Measurements from ENCODE around the gene RMC1. TPM values are rescaled to one million over a fixed set of nuclear protein-coding genes. Genes with fewer than 3 reads are reported as not detected.
"Not testable (repeated sequence)": the region's sequence is repeated elsewhere in the genome, so short reads cannot be mapped to it uniquely, and the experiment has no call there.

RMC1 gene
- total RNA-seq, 1 donor from 2014 or later = 28.9 TPM

- Mint-ChIP-seq H3K36me3 (ENCODE audit: low read depth) (peaks cover 33% of the 10 kb centered on the region), H3K9me3 (no peaks in the 10 kb centered on the region), H3K4me1 (no peaks in the 10 kb centered on the region), H3K27me3 (ENCODE audit: low read depth) (no peaks in the 10 kb centered on the region), H3K4me3 (no peak overlapping the region), H3K27ac (ENCODE audit: unreplicated experiment) (no peak overlapping the region)
- TF ChIP-seq CTCF (conservative IDR thresholded peaks at IDR 0.05) = no peak
- DNase-seq (ENCODE audit: low read depth, low spot score) = no peak
Measured at GRCh38 chr18:23552505-23552904, 49.2 kb downstream of the RMC1 start.

DNA sequence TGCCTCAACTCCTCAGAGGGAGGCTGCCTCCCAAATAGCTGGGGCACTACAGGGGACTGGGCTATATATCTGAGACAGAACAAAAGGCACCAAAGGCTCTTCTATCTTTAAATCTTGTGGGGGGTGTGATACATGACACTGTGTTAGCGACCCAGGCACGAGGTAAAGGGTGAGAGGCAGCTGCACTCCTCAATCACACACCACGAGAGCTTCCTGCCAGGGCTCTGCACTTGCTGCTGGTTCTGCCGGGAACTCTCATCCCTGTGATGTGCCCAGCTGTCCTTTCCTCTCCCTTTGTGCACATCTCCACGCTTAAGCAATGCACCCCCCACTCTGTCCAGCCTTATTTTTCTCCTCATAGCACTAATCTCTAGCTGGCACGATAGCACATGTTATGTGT is 50.6 kb downstream of the RMC1 start:
- Mint-ChIP-seq H3K27ac (ENCODE audit: unreplicated experiment) (no peak overlapping the region), H3K9me3 (no peaks in the 10 kb centered on the region)
- no peak for TF ChIP-seq CTCF (conservative IDR thresholded peaks at IDR 0.05)

GRCh38 chr18:23556145-23556780 is 53.0 kb downstream of the RMC1 start:
- no peaks in the 10 kb centered on the region for H3K27me3 Mint-ChIP-seq (ENCODE audit: low read depth)
- H3K27ac Mint-ChIP-seq (ENCODE audit: unreplicated experiment) = no peak overlapping the region
- peaks cover 33% of the 10 kb centered on the region for H3K36me3 Mint-ChIP-seq (ENCODE audit: low read depth)

More for the DNA sequence above, 50.6 kb downstream of the RMC1 start:
- no peak overlapping the region for H3K4me3 Mint-ChIP-seq
- no peak for DNase-seq (ENCODE audit: low read depth, low spot score)
- no peaks in the 10 kb centered on the region for H3K27me3 Mint-ChIP-seq (ENCODE audit: low read depth)
- peaks cover 36% of the 10 kb centered on the region for H3K36me3 Mint-ChIP-seq (ENCODE audit: low read depth)
- no peaks in the 10 kb centered on the region for H3K4me1 Mint-ChIP-seq

DNA sequence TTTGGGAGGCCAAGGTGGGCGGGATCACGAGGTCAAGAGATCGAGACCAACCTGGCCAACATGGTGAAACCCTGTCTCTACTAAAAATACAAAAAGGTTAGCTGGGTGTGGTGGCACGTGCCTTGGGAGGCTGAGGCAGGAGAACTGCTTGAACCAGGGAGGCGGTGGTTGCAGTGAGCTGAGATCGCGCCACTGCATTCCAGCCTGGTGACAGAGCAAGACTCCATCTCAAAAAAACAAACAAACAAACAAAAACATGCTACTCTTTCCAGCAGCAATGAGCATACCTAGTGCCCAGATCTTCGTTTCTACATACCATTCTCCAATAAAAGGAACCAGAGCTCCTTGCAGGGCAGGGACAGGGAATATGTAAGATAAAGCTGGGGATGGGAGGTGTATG is 54.2 kb downstream of the RMC1 start:
- H3K36me3 Mint-ChIP-seq (ENCODE audit: low read depth) = peaks cover 26% of the 10 kb centered on the region
- H3K4me1 Mint-ChIP-seq; H3K27me3 Mint-ChIP-seq (ENCODE audit: low read depth); H3K9me3 Mint-ChIP-seq; H3K4me3 Mint-ChIP-seq; H3K27ac Mint-ChIP-seq (ENCODE audit: unreplicated experiment); DNase-seq (ENCODE audit: low read depth, low spot score): not testable (repeated sequence)

More at GRCh38 chr18:23556145-23556780, 53.0 kb downstream of the RMC1 start:
- H3K4me1 Mint-ChIP-seq = no peaks in the 10 kb centered on the region
- no peak overlapping the region for H3K4me3 Mint-ChIP-seq
- H3K9me3 Mint-ChIP-seq = no peaks in the 10 kb centered on the region
- no peak for TF ChIP-seq CTCF (conservative IDR thresholded peaks at IDR 0.05)
- no peak for DNase-seq (ENCODE audit: low read depth, low spot score)

DNA sequence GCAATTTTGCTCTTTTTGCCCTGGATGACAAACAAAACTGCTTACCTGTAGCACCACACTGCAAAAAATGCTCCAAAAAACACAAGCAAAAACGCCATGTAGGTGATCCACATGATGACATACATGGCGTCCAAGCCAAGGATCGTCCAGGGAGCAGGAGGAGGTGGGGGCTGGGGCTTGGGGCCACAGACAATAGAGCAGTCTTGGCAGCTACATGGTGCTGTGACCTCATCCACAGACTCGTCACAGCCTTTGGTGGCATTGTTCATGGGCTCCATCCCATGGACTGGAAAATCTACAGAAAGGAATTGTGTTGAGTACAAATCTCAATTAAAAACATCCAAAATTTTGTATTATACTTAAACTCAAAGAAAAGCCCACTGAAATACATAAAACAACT is 56.9 kb downstream of the RMC1 start:
- Mint-ChIP-seq H3K9me3 (no peaks in the 10 kb centered on the region), H3K4me1 (no peaks in the 10 kb centered on the region), H3K4me3 (no peak overlapping the region), H3K36me3 (ENCODE audit: low read depth) (peaks cover 26% of the 10 kb centered on the region), H3K27ac (ENCODE audit: unreplicated experiment) (no peak overlapping the region), H3K27me3 (ENCODE audit: low read depth) (no peaks in the 10 kb centered on the region)
- no peak for DNase-seq (ENCODE audit: low read depth, low spot score)
- no peak for TF ChIP-seq CTCF (conservative IDR thresholded peaks at IDR 0.05)

DNA sequence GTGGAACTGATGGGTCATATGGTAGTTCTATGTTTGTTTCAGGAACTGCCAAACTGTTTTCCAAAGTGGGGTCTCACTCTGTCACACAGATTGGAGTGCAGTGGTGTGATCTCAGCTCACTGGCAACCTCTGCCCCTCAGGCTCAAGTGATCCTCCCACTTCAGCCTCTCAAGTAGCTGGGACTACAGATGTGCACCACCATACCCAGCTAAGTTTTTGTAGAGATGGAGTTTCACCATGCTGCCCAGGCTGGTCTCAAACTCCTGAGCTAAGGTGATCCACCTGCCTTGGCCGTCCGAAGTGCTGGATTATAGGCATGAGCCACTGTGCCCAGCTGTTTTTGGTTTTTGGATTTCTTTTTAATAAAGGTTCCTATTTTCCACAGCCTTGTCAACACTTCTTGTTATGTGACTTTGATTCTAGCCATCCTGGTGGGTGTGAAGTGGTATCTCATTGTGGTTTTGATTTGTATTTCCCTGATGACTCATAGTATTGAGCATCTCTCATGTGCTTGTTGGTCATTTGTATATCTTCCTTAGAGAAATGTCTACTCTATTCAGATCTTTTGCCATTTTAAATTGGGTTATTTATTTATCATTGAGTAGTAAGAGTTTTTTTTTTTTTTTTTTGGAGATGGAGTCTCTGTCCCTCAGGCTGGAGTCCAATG is 60.2 kb downstream of the RMC1 start:
- Mint-ChIP-seq H3K27ac (ENCODE audit: unreplicated experiment) (no peak overlapping the region), H3K27me3 (ENCODE audit: low read depth) (no peaks in the 10 kb centered on the region), H3K36me3 (ENCODE audit: low read depth) (peaks cover 27% of the 10 kb centered on the region), H3K4me3 (no peak overlapping the region), H3K9me3 (no peaks in the 10 kb centered on the region), H3K4me1 (no peaks in the 10 kb centered on the region)
- DNase-seq (ENCODE audit: low read depth, low spot score) = no peak
- no peak for TF ChIP-seq CTCF (conservative IDR thresholded peaks at IDR 0.05)

Measured in neural crest cell (in vitro differentiated cells).